HG03280 (cell line): Measurements from ENCODE around the gene BMAL1.

Experiments used
- ATAC-seq: cut with Tn5 transposase; IDR thresholded peaks from one replicate; pipeline ENCODE4 v1.9.1; 2021; ENCODE audit warnings: mild to moderate bottlenecking, moderate library complexity; ENCODE audit not compliant: unreplicated experiment

BMAL1 gene

GRCh38 chr11:13290221-13290980 is 12.8 kb downstream of the BMAL1 start:
- no peak for ATAC-seq

DNA sequence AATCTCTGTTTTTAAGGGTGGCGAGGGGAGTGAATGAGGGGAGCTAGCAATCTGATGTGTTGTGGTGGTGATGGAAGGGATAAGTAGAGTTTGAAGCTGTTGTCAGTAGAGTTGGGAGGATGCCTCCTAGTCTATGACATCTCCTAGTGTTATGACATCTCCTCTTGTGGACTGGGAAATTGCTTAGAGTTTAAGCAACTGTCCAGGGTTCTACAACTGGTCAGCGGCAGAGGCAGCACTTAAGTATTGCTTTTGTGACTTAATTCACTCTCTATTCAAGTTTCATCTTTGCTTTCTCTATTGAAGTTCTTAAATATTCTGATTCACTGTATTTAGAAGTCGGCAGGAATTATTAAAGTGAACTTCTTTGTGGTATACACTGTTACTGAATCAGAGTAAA is 13.8 kb downstream of the BMAL1 start:
- ATAC-seq, result no peak

GRCh38 chr11:13291800-13292199 is 14.2 kb downstream of the BMAL1 start:
- ATAC-seq, result no peak

GRCh38 chr11:13292970-13293369 is 15.4 kb downstream of the BMAL1 start:
- no peak for ATAC-seq

- ATAC-seq, result no peak
Observed at GRCh38 chr11:13294178-13294577, 16.6 kb downstream of the BMAL1 start.

- ATAC-seq, result no peak
Observed at GRCh38 chr11:13294771-13295579, 17.4 kb downstream of the BMAL1 start.

DNA sequence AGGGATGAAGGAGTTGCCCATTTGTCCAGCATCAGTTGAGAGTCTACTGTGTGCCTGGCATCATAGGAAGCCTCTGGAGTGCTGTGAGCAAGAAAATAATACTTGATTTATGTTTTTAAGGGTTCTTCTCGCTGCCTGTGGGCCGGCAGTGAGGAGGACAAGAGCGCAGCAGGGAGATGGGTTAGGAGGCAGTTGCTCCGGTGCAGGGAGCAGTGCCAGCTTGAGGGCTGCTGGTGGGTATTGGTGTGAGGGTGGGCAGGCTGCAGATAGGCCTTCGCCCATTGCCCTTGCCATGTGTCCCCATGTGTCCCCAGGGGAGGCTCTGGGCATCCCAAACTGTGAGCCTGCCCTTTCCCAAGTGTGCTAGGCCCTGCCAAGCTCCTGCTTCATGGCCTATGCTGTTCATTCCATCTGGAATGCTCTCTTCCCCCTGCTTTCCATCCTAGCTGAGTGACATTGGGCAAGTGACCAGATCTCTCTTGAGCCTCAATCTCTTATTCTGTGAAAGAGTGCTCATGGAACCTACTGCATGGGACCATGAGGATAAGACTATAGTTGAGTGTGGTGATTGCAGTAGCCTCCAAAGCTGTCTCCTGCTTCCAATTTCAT is 19.8 kb downstream of the BMAL1 start:
- ATAC-seq, result no peak

DNA sequence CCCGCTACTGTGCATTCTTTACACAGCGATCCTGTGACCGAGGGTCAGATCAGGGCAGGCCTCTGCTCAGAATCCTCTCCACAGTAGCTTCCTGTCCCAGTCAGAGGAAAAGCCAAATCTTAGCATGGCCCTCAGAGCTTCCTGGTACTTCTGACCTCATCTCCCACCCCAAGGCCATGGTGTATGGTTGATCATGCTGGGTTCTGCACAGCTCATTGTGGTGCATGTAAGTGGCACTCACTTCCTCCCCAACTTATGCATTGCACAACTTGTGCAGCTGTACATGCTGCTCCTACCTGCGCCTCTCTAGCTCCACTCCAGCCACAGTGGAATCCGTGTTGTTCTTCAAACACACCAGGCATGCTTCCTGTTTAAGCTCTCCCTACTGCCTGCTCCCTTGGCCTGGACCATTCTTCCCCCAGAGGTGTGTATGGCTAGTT is 20.3 kb downstream of the BMAL1 start:
- ATAC-seq, result no peak

- ATAC-seq, result no peak
Observed at GRCh38 chr11:13298765-13299164, 21.2 kb downstream of the BMAL1 start.

- ATAC-seq, result no peak
Observed at GRCh38 chr11:13301522-13301921, 23.9 kb downstream of the BMAL1 start.

DNA sequence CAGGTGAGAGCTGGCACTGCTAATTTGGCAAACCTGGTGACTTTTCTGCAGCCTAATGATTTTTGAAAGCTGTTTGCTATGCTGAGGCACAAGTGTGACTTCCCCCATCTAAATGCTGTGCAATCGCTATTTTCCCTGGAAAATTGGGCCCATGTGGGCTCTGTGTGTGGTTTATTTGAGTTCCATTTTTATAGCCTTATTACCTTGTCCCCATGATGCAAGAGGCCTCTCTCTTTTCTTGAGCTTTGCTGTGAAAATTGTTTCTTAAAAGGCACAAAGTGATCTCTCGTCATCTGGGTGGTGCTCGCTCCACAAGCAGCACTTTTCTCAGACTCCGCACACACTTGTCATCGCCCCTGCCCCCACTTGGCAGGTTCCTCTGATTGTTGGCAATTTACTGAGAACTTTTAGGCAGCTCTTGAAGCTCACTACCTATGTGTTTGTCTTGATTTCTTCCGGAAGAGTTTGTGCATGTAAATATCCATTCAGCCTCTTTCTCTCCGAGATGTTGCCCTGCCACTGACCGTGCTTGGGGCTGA is 24.9 kb downstream of the BMAL1 start:
- ATAC-seq, result no peak

DNA sequence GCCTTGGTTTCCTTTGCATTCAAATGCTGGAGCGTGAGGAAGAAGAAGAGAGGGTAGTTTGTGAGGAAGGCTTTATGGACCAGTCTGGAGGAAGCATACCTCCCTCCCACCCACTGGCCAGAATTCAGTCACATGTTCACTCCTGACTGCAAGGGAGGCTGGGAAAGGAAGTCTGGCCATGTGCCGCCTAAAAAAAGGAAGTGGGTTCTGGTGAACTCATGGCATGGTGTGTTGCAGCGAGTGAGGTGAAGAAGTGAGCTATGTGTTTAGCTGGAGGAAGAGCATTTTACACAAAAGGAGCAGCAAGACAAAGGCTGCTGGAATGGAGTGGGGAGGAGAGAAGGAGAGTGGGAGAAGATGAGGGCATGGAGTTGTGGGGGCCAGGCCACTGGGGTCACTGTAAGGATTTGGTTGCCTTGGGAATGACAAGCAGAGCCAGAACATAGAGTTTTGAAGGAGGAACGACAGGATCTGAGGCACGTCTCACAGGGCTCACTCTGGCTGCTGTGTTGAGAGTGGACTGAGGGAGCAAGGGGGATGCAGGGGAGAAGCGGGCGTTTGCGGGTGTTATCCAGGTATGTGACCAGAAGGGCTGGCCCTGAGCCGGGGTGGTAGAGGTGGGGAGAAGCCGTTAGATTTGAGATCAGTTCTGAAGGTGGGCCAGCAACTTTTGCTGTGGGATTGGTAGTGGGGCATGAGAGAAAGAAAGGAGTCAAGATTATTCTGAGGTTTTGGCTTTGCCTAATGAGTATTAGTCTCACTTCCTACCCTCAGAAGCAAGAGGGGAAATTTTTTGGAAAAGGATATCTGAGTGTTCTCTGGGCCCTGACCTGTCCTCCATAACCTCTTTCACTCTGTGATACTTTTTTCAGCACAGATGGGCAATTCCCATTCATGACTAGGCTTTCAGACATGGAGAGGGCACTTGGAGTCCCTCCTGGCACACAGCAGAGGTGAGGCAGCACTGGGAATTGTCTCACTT is 26.4 kb downstream of the BMAL1 start:
- ATAC-seq, result no peak

GRCh38 chr11:13304655-13305335 is 27.2 kb downstream of the BMAL1 start:
- ATAC-seq, result no peak

DNA sequence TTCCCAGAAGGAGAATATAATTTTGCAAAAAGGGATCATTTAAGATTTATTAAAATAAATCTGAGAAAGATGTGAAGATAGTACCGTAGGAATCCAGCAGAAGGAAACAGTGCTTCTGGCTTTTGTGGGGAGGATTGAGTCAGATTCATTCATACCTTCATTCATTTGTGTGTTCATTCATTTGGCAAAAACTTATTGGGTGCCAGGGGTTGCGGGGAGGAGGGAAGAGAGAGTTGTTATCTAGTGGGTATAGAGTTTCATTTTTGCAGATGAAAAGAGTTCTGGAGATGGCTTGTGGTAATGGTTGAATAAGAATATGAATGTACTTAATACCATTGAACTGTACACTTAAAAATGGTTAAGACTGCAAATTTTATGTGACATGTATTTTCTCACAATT is 31.1 kb downstream of the BMAL1 start:
- ATAC-seq, result no peak

DNA sequence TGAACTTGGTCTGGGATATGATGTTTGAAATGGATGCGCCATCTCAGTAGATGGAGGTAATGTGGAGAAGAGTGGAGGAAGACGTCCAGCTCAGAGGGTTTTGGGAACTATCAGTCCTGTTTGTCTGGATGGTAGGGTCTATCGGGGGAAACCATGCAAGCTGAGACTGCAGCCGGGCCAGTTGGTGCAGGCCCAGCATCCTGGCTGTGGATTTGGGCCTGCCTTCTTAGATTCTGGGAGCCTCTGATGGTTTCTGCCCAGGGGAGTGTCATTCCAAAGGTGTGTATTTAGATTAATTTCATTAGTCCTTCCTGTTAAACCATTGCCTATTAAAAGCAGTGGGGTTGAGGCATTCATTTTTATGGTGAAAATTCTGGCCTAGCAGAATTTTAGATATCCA is 31.6 kb downstream of the BMAL1 start:
- ATAC-seq, result no peak

DNA sequence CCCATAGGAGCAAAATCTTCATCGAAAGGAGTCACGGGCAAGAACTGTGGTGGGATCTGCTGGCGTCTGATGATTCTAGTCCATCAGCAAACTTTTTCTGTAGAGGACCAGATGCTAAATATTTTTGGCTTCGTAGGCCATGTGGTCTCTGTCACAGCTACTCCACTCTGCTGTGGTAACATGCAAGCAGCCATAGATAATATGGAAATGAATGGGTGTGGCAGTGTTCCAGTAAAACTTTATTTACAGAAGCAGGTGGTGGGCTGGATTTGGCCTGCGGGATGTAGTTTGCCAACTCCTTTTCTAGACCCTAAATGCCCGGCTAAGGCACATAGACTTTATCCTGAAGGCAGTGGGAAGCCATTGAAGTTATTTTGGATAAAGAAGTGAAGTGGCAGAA is 32.9 kb downstream of the BMAL1 start:
- no peak for ATAC-seq

DNA sequence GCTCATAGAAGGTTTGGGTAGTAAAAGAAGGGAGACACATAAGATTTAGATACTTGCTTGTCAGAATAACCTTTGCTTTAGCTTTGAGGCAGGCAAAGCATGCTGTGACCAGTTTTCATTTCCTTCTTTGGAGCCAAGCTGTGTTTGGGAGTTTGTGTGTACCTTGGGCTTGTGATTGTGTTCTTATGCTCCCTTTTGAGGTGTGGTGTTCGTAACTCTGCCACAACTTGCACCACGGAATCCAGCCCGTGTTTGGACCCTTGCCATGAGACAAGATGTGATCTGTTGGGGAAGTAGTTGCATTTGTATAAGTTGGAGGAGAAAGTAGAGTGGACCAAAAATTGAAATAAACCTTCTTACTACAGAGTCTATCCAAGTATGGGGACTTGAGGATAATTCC is 34.0 kb downstream of the BMAL1 start:
- ATAC-seq, result no peak

DNA sequence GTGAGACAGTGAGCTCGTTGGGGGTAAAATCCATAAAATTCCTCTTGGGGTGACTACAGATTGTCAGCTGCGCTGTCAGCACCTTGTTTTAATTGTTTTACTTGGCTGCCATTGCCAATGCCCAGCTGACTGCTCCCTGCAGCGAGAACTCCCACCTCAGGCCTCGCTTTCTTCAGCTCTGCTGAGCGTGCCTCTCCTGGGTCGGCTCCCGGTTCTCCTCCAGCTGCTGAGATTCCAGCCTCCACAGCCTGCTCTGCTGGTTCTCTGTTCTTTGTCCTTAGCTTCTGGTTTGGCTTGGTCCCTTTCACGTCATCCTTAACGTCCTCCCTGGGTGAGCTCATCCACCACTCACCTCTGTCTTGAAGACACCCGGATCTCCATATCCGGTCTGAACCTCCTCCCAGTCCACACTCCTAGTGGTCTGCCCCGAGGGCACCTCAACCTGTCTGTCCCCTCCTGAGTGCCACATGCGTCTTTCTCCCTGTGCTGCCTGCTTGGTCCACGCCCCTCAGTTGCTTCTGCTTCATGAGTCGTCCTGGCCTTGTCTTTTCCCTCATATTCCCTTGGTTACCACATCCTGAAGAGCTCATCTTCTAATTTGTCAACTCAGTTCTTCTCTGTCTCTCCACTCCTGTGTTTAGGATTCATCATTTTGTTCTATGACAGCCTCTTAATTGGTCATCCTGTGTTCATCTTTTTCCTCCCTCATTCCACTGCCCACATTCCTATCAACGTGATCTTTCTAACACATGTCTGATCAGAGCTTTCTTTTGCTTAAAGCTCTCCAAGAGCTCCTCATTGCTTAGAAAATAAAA is 35.6 kb downstream of the BMAL1 start:
- ATAC-seq, result no peak
